ENCODE results near the gene PICK1. TPM values are rescaled to one million over a fixed set of nuclear protein-coding genes. Genes with fewer than 3 reads are reported as not detected.

PICK1 gene
- total RNA-seq, 1 donor from 2014 or later = 53.9 TPM

DNA sequence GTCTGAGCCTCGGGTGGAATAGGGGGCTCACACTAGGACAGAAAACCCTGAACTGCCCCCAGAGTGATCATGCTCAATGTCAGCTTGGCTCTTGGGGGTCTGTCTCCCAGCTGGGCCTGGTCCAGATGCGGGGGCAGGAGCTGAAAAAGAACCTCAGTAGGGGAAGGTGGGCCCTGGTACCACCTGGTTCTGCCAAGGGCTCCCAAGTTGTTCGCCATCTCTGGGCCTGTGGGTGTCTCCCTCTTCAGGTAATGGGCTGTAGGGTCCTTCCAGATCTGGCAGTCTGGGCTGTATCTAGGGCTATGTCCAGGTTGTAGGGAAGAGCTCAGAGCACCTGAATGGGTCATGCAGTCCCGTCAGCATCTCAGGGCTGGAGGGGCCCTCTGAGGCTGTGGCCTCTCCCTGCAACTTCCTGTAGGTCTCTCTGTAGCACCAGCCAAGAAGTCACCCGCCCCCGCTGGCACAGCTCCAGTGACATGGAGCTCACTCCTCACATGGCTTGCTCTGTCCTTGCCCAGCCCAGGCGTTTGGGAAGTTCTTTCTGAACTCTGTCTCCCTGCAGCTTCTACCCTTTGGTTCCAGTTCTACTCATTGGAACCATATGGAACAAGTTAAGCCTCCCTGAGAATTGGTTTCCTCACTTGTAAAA lies 39.8 kb upstream of the PICK1 start:
- H3K27me3 ChIP-seq (ENCODE audit: control insufficient read depth, insufficient read depth, low read length) = no peaks in the 10 kb centered on the region
- DNase-seq (ENCODE audit: low read depth) = no peak
- TF ChIP-seq, protein P1, sequence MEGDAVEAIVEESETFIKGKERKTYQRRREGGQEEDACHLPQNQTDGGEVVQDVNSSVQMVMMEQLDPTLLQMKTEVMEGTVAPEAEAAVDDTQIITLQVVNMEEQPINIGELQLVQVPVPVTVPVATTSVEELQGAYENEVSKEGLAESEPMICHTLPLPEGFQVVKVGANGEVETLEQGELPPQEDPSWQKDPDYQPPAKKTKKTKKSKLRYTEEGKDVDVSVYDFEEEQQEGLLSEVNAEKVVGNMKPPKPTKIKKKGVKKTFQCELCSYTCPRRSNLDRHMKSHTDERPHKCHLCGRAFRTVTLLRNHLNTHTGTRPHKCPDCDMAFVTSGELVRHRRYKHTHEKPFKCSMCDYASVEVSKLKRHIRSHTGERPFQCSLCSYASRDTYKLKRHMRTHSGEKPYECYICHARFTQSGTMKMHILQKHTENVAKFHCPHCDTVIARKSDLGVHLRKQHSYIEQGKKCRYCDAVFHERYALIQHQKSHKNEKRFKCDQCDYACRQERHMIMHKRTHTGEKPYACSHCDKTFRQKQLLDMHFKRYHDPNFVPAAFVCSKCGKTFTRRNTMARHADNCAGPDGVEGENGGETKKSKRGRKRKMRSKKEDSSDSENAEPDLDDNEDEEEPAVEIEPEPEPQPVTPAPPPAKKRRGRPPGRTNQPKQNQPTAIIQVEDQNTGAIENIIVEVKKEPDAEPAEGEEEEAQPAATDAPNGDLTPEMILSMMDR (IDR thresholded peaks at IDR 0.05; ENCODE audit: insufficient read depth, low read length, poor library complexity, severe bottlenecking) = no peak

DNA sequence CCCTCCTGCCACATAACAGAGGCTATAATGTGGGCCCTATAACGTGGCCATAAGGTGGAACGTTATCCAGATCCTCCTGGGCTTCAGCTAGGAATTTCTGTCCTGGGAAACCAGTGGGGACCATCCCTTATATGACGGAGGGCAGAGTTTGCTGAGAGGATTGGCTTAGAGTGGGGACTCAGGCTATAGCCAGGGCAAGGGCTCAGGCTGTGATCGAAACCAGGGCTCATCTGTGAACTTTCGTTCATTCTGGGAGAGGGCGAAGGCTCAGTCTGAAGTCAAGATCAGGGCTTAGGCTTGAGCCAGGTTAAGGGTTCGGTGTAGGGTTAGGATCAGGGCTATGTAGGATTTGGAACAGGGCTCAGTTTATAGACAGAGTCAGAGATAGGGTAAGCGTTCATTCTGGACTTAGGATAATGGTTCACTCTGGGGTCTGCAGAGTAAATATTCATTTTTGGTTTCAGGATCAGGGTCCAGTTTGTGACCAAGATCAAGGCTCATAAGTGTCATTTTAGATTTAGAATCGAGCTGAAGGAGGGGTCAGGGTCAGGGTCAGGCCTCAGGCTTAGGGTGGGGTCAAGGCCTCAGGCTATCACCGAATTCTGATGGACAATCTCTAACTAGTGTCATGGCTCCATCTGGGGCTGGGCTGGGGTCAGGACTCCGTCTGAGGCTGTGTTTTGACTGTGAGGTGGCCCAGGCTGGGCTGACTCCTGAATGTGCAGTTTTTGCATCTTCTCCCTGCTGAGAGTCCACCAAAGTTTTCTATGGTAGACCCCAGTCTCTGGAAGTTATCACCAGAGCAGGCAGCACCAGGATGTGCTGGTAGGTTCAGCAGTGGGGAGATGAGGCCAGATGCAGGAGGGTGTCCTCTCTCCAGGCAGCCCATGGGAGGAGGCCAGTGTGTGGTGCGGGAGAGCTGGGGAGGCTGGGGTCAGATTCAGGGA lies 39.0 kb upstream of the PICK1 start:
- Histone ChIP-seq H3K4me3 (ENCODE audit: low read depth, low read length) (no peak overlapping the region), H3K27me3 (ENCODE audit: control insufficient read depth, insufficient read depth, low read length) (no peaks in the 10 kb centered on the region), H3K36me3 (ENCODE audit: control insufficient read depth, insufficient read depth, low read length) (no peaks in the 10 kb centered on the region)
- DNase-seq (ENCODE audit: low read depth) = no peak
- TF ChIP-seq, protein P1 (IDR thresholded peaks at IDR 0.05; ENCODE audit: insufficient read depth, low read length, poor library complexity, severe bottlenecking) = no peak

More for the DNA sequence above, 39.8 kb upstream of the PICK1 start:
- Histone ChIP-seq H3K36me3 (ENCODE audit: control insufficient read depth, insufficient read depth, low read length) (no peaks in the 10 kb centered on the region), H3K4me3 (ENCODE audit: low read depth, low read length) (no peak overlapping the region)

DNA sequence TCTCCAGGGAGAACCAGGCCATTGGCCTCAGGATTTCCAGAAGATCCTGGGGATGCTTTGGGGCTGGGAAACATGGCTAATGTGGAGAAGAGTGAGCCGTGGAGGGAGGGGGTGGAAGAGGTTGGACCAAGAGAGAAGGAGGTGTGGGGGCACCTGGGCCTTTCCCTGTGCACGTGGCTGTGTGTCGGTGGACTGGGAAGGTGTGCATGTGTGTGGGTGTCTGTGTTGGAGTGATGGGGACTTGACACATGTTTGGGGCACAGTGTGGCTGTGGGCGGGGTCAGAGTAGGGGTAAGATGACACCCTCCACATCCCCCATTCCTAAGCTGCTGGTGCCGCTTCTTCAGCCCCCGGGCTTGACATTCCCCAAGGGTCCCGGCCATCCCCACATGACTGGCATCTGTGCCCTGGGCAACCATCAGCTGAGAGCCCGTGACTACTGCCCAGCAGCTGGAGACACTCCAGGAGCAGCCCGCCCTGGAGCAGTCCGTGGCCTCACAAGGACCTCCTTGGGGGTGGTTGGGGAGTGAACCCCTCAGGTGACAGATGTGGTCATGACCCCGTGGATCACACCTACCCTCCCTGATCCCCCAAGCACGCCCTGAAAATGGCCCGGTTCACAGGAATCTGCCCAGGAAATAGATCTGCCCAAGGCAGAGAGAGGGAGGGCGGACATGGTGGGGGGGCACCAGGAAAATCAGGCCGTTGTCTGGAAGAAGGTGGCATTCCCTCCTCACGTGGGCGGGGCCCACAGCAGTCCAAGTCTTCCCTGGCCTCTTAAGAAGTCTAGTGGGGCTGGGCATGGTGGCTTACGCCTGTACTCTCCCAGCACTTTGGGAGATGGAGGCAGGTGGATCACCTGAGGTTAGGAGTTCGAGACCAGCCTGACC lies 38.0 kb upstream of the PICK1 start:
- no peak for DNase-seq (ENCODE audit: low read depth)
- TF ChIP-seq, protein P1 (IDR thresholded peaks at IDR 0.05; ENCODE audit: insufficient read depth, low read length, poor library complexity, severe bottlenecking) = no peak
- no peaks in the 10 kb centered on the region for H3K36me3 ChIP-seq (ENCODE audit: control insufficient read depth, insufficient read depth, low read length)
- no peaks in the 10 kb centered on the region for H3K27me3 ChIP-seq (ENCODE audit: control insufficient read depth, insufficient read depth, low read length)
- H3K4me3 ChIP-seq (ENCODE audit: low read depth, low read length) = no peak overlapping the region

DNA sequence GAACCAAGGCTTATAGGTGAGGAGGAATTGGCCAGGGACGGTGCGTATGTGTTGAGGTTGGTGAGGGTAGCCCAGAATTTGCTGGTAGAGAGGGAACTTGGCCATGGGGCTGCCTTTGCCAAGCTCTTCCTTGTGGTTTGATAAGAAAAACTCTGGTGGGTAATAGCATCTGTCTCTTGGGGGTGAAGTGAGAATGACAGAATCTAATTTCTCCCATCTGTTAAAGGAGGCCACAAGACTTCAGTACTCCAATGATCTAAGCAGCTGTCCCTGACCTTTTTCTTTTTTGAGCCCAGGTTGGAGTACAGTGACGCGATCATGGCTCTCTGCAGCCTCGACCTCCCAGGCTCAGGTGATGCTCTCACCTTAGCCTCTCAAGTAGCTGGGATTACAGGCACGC lies 36.0 kb upstream of the PICK1 start:
- H3K36me3 ChIP-seq (ENCODE audit: control insufficient read depth, insufficient read depth, low read length) = no peaks in the 10 kb centered on the region
- peaks cover 10% of the 10 kb centered on the region for H3K27me3 ChIP-seq (ENCODE audit: control insufficient read depth, insufficient read depth, low read length)
- TF ChIP-seq, protein P1 (IDR thresholded peaks at IDR 0.05; ENCODE audit: insufficient read depth, low read length, poor library complexity, severe bottlenecking) = no peak
- H3K4me3 ChIP-seq (ENCODE audit: low read depth, low read length) = no peak overlapping the region
- DNase-seq (ENCODE audit: low read depth) = no peak

DNA sequence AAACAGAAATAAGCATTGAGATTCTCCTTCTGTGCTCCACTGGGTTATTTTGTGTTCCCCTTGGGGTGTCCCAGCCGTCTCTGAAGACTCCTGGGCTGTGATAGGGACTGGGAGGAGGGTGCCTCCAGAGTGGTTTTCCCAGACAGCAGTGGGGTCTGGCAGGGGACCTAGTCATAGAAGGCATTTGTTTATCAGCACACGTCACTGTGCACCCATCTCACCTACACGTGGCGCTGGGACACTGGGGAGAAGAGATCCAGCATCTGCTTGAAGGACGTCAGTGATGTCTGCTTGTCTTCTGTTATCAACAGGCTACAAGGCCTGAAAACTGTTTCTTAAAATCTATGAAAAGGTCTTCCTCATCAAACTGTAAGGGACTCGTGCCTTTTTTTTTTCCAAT lies 34.2 kb upstream of the PICK1 start:
- Histone ChIP-seq H3K27me3 (ENCODE audit: control insufficient read depth, insufficient read depth, low read length) (peaks cover 18% of the 10 kb centered on the region), H3K4me3 (ENCODE audit: low read depth, low read length) (no peak overlapping the region), H3K36me3 (ENCODE audit: control insufficient read depth, insufficient read depth, low read length) (no peaks in the 10 kb centered on the region)
- TF ChIP-seq, protein P1 (IDR thresholded peaks at IDR 0.05; ENCODE audit: insufficient read depth, low read length, poor library complexity, severe bottlenecking) = no peak
- no peak for DNase-seq (ENCODE audit: low read depth)

Measured in kidney epithelial cell (primary cell).